ENCODE results near the gene LSS. TPM values are rescaled to one million over a fixed set of nuclear protein-coding genes. Genes with fewer than 3 reads are reported as not detected.
"Not testable (repeated sequence)": the region's sequence is repeated elsewhere in the genome, so short reads cannot be mapped to it uniquely, and the experiment has no call there.

The LSS gene
- polyA plus RNA-seq, 1 donor (not counting 4 experiments of a cell fraction or from before 2014, with no cell fraction given): 105 TPM

DNA sequence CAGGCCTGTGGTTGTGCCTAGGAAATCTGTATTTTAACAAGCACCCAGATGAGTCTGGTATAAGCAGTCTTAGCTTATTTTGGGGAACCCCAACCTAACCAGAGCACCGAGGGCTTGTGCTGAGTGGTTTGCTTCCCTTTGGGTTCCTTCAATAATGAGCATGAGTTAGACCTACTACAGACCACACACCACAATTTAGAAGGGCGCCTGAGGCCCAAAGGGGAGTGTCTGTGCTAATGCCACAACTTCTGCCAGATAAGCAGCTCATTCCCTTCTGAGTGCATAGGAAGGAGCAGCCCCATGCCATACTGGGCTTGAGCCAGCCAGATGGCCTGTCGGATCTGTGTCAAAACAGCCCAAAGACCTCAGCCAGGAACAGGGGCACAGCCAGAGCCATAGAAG is 15.4 kb upstream of the LSS start:
- dilution Hi-C loops (cut with MboI; ENCODE audit: extremely low pct_ligation_motif_present, low sequenced_read_pairs): no loop called here
- Histone ChIP-seq H3K4me2 (ENCODE audit: control insufficient read depth, extremely low read depth, insufficient read depth, low read depth, low read length) (no peak overlapping the region), H3K9me1 (ENCODE audit: control insufficient read depth, extremely low read depth, insufficient read depth, low read length) (no peaks in the 10 kb centered on the region), H2AFZ (ENCODE audit: control insufficient read depth, low read length) (no peak overlapping the region), H3K4me3 (ENCODE audit: control insufficient read depth in 2 of 3, extremely low read depth in 1 of 3, insufficient read depth in 2 of 3, low read depth in 1 of 3, low read length in 3 of 3) (no peak overlapping the region), H4K20me1 (ENCODE audit: control insufficient read depth, extremely low read depth, insufficient read depth, low read length) (no peaks in the 10 kb centered on the region), H3K9ac (ENCODE audit: control insufficient read depth, extremely low read depth, insufficient read depth, low read length) (no peak overlapping the region), H3K4me1 (ENCODE audit: control insufficient read depth, extremely low read depth, insufficient read depth, low read length) (no peaks in the 10 kb centered on the region), H3K36me3 (ENCODE audit: control insufficient read depth in 2 of 2, extremely low read depth in 1 of 2, insufficient read depth in 2 of 2, low read length in 2 of 2) (peaks cover 35 to 45% of the 10 kb centered on the region in 2 experiments), H3K27ac (ENCODE audit: control insufficient read depth, insufficient read depth, low read length) (no peak overlapping the region), H3K9me3 (ENCODE audit: control insufficient read depth, low read depth, low read length) (no peaks in the 10 kb centered on the region), H3K27me3 (ENCODE audit: control insufficient read depth, extremely low read depth, insufficient read depth, low read length) (no peaks in the 10 kb centered on the region), H3K79me2 (ENCODE audit: control insufficient read depth, insufficient read depth, low read length) (no peaks in the 10 kb centered on the region)
- DNase-seq (ENCODE audit: low read depth, low spot score): no peak
- no peak for FAIRE-seq
- TF ChIP-seq EZH2 (IDR thresholded peaks at IDR 0.05; ENCODE audit: low read length): no peak
- TF ChIP-seq, protein P1, sequence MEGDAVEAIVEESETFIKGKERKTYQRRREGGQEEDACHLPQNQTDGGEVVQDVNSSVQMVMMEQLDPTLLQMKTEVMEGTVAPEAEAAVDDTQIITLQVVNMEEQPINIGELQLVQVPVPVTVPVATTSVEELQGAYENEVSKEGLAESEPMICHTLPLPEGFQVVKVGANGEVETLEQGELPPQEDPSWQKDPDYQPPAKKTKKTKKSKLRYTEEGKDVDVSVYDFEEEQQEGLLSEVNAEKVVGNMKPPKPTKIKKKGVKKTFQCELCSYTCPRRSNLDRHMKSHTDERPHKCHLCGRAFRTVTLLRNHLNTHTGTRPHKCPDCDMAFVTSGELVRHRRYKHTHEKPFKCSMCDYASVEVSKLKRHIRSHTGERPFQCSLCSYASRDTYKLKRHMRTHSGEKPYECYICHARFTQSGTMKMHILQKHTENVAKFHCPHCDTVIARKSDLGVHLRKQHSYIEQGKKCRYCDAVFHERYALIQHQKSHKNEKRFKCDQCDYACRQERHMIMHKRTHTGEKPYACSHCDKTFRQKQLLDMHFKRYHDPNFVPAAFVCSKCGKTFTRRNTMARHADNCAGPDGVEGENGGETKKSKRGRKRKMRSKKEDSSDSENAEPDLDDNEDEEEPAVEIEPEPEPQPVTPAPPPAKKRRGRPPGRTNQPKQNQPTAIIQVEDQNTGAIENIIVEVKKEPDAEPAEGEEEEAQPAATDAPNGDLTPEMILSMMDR (optimal IDR thresholded peaks at IDR 0.05 in 1 of 3, IDR thresholded peaks at IDR 0.05 in 1 of 3, conservative IDR thresholded peaks at IDR 0.05 in 1 of 3; ENCODE audit: extremely low read depth in 1 of 3, insufficient read depth in 2 of 3, low read length in 3 of 3): no peak

DNA sequence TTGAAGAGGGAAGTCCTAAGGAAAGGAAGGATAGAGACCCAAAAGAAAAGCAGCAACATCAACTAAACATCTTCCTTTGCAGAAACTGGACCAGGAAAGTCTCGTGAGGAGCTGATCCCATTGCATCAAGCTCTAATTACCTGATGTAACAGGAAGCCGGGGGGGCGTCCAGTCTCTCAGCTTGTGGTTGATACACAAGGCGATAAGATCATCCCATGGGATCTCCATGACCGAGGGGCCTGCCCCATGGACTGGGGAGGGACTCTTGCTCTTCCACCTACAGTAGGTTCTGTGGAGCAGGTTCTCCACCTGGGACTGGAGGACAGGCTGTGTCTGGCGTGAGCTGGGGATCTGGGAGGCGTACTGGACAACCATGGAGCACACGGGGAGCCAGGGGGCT is 14.8 kb upstream of the LSS start:
- Histone ChIP-seq H3K27ac (ENCODE audit: control insufficient read depth, insufficient read depth, low read length) (no peak overlapping the region), H3K4me2 (ENCODE audit: control insufficient read depth, extremely low read depth, insufficient read depth, low read depth, low read length) (no peak overlapping the region), H3K4me1 (ENCODE audit: control insufficient read depth, extremely low read depth, insufficient read depth, low read length) (no peaks in the 10 kb centered on the region), H3K9me3 (ENCODE audit: control insufficient read depth, low read depth, low read length) (no peaks in the 10 kb centered on the region), H3K36me3 (ENCODE audit: control insufficient read depth in 2 of 2, extremely low read depth in 1 of 2, insufficient read depth in 2 of 2, low read length in 2 of 2) (peaks cover 35 to 47% of the 10 kb centered on the region in 2 experiments), H4K20me1 (ENCODE audit: control insufficient read depth, extremely low read depth, insufficient read depth, low read length) (no peaks in the 10 kb centered on the region), H3K79me2 (ENCODE audit: control insufficient read depth, insufficient read depth, low read length) (no peaks in the 10 kb centered on the region), H3K9me1 (ENCODE audit: control insufficient read depth, extremely low read depth, insufficient read depth, low read length) (no peaks in the 10 kb centered on the region), H3K4me3 (ENCODE audit: control insufficient read depth in 2 of 3, extremely low read depth in 1 of 3, insufficient read depth in 2 of 3, low read depth in 1 of 3, low read length in 3 of 3) (no peak overlapping the region), H3K9ac (ENCODE audit: control insufficient read depth, extremely low read depth, insufficient read depth, low read length) (no peak overlapping the region), H3K27me3 (ENCODE audit: control insufficient read depth, extremely low read depth, insufficient read depth, low read length) (no peaks in the 10 kb centered on the region), H2AFZ (ENCODE audit: control insufficient read depth, low read length) (no peak overlapping the region)
- FAIRE-seq: no peak
- DNase-seq (ENCODE audit: low read depth, low spot score): no peak
- TF ChIP-seq, protein P1 (optimal IDR thresholded peaks at IDR 0.05 in 1 of 3, IDR thresholded peaks at IDR 0.05 in 1 of 3, conservative IDR thresholded peaks at IDR 0.05 in 1 of 3; ENCODE audit: extremely low read depth in 1 of 3, insufficient read depth in 2 of 3, low read length in 3 of 3): no peak
- no peak for TF ChIP-seq EZH2 (IDR thresholded peaks at IDR 0.05; ENCODE audit: low read length)
- dilution Hi-C loops (cut with MboI; ENCODE audit: extremely low pct_ligation_motif_present, low sequenced_read_pairs): no loop called here

DNA sequence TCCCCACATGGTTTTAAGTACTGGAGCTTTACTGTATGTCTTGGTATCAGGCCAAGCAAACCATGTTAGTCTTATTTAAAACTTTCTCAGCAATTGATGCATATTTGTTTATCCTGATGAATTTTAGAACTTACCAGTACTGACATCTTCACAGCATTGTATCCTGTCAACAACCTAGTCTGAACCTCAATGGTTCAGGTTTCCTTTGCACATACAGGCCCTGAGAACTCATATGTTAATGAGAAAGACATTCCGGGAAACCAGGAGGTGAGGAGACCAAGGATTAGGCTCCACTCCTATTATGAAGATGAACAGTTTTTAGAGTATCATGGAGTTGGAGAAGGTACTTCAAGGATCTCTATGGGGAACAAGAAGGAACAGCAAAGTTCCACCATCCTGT is 13.0 kb upstream of the LSS start:
- H3K9me1 ChIP-seq (ENCODE audit: control insufficient read depth, extremely low read depth, insufficient read depth, low read length); H2AFZ ChIP-seq (ENCODE audit: control insufficient read depth, low read length); H4K20me1 ChIP-seq (ENCODE audit: control insufficient read depth, extremely low read depth, insufficient read depth, low read length); dilution Hi-C loops (cut with MboI; ENCODE audit: extremely low pct_ligation_motif_present, low sequenced_read_pairs); H3K4me2 ChIP-seq (ENCODE audit: control insufficient read depth, extremely low read depth, insufficient read depth, low read depth, low read length); H3K9ac ChIP-seq (ENCODE audit: control insufficient read depth, extremely low read depth, insufficient read depth, low read length); H3K27ac ChIP-seq (ENCODE audit: control insufficient read depth, insufficient read depth, low read length); H3K4me3 ChIP-seq (ENCODE audit: control insufficient read depth in 2 of 3, extremely low read depth in 1 of 3, insufficient read depth in 2 of 3, low read depth in 1 of 3, low read length in 3 of 3); DNase-seq (ENCODE audit: low read depth, low spot score); H3K27me3 ChIP-seq (ENCODE audit: control insufficient read depth, extremely low read depth, insufficient read depth, low read length); H3K9me3 ChIP-seq (ENCODE audit: control insufficient read depth, low read depth, low read length); H3K79me2 ChIP-seq (ENCODE audit: control insufficient read depth, insufficient read depth, low read length); H3K4me1 ChIP-seq (ENCODE audit: control insufficient read depth, extremely low read depth, insufficient read depth, low read length); FAIRE-seq: not testable (repeated sequence)
- peaks cover 31 to 46% of the 10 kb centered on the region in 2 experiments for H3K36me3 ChIP-seq (ENCODE audit: control insufficient read depth in 2 of 2, extremely low read depth in 1 of 2, insufficient read depth in 2 of 2, low read length in 2 of 2)
